IMR-90 (cell line): ENCODE results near the gene NUDT3. TPM values are rescaled to one million over a fixed set of nuclear protein-coding genes. Genes with fewer than 3 reads are reported as not detected.

ENCODE experiments used
- ATAC-seq: fragments of 200-7000 bp; cut with Tn5 transposase; 2 replicates; pipeline ENCODE4 v1.9.1; 2020; ENCODE audit warnings: low read depth, mild to moderate bottlenecking, moderate library complexity
- BruUV-seq: library from RNA; stranded (reverse); fragments of 400-500 nt; replicated peaks from 2 replicates; lab custom pipeline; 2021; lab: Mats Ljungman, UMichigan
- CTCF ChIA-PET: fragments of 300-600 bp; formaldehyde crosslinking; extraction: SDS; loops from one replicate; lab custom pipeline; 2021; ENCODE audit warnings: antibody characterized with exemption; lab: Yijun Ruan, JAX
- POLR2A ChIA-PET: fragments of 300-600 bp; sonication (Branson Sonifier 250); formaldehyde crosslinking; loops from one replicate; lab custom pipeline; 2022; ENCODE audit warnings: antibody characterized with exemption; ENCODE audit not compliant: unreplicated experiment; lab: Charles Lee
- DNase-seq: peaks from one replicate; pipeline ENCODE4 v3.0.0; 2013
- H2AFZ ChIP-seq: replicated peaks from 2 replicates; pipeline ENCODE3; 2013; ENCODE audit warnings: low read length, mild to moderate bottlenecking; ENCODE audit not compliant: poor library complexity
- H2AK5ac ChIP-seq: 2 replicates; pipeline ENCODE4 v1.6.1; 2013; ENCODE audit warnings: low read depth, low read length, inconsistent platforms
- H2AK9ac ChIP-seq: replicated peaks from 2 replicates; pipeline ENCODE3; 2013; ENCODE audit warnings: mild to moderate bottlenecking, low read depth, low read length, moderate library complexity; ENCODE audit not compliant: poor library complexity
- H2BK120ac ChIP-seq: 2 replicates; pipeline ENCODE4 v1.6.1; 2013; ENCODE audit warnings: low read depth, low read length, inconsistent platforms
- H2BK15ac ChIP-seq: 3 replicates; pipeline ENCODE4 v1.6.1; 2013; ENCODE audit warnings: low read depth, low read length, inconsistent platforms
- H2BK20ac ChIP-seq: 2 replicates; pipeline ENCODE4 v1.6.1; 2013; ENCODE audit warnings: low read depth, mild to moderate bottlenecking, inconsistent platforms, low read length, moderate library complexity
- H2BK5ac ChIP-seq: 2 replicates; pipeline ENCODE4 v1.6.1; 2013; ENCODE audit warnings: mild to moderate bottlenecking, low read depth, low read length, inconsistent platforms; ENCODE audit not compliant: poor library complexity, severe bottlenecking
- H3K14ac ChIP-seq: replicated peaks from 2 replicates; pipeline ENCODE4 v1.6.1; 2013; ENCODE audit warnings: low read depth, low read length, inconsistent platforms
- H3K18ac ChIP-seq: 2 replicates; pipeline ENCODE4 v1.6.1; 2013; ENCODE audit warnings: low read depth, low read length, control low read depth
- H3K23ac ChIP-seq: 2 replicates; pipeline ENCODE4 v1.6.1; 2013; ENCODE audit warnings: low read depth, low read length, inconsistent platforms
- H3K27ac ChIP-seq: 2 replicates; pipeline ENCODE4 v1.5.1; 2013; ENCODE audit warnings: mild to moderate bottlenecking, control low read depth, low read length; ENCODE audit not compliant: insufficient read depth
- H3K27me3 ChIP-seq: 2 replicates; pipeline ENCODE4 v1.6.1; 2013; ENCODE audit warnings: low read length; ENCODE audit not compliant: control insufficient read depth, insufficient read depth
- H3K36me3 ChIP-seq: 2 replicates; pipeline ENCODE4 v1.6.1; 2013; ENCODE audit warnings: low read length, mixed read lengths; ENCODE audit not compliant: control insufficient read depth, insufficient read depth
- H3K4ac ChIP-seq: 2 replicates; pipeline ENCODE4 v1.6.1; 2013; ENCODE audit warnings: low read depth, low read length, inconsistent platforms
- H3K4me1 ChIP-seq: 2 replicates; pipeline ENCODE4 v1.6.1; 2013; ENCODE audit warnings: low read length, mixed read lengths; ENCODE audit not compliant: control insufficient read depth, insufficient read depth
- H3K4me2 ChIP-seq: 2 replicates; pipeline ENCODE4 v1.6.1; 2013; ENCODE audit warnings: low read depth, mild to moderate bottlenecking, control low read depth, low read length, moderate library complexity
- H3K4me3 ChIP-seq: 2 replicates; pipeline ENCODE4 v1.5.1; 2013; ENCODE audit warnings: low read depth, mild to moderate bottlenecking, control low read depth, low read length, moderate library complexity; ENCODE audit not compliant: insufficient read depth
- H3K56ac ChIP-seq: 2 replicates; pipeline ENCODE4 v1.6.1; 2013; ENCODE audit warnings: low read length, inconsistent platforms; ENCODE audit not compliant: insufficient read depth; ENCODE audit errors: extremely low read depth
- H3K79me1 ChIP-seq, 2 experiments: 2 replicates each; pipeline ENCODE4 v1.6.1; 2013; ENCODE audit warnings: low read length in 2 of 2, inconsistent platforms in 1 of 2, low read depth in 1 of 2
- H3K9ac ChIP-seq: 2 replicates; pipeline ENCODE4 v1.6.1; 2013; ENCODE audit warnings: low read depth, low read length, control low read depth
- H3K9me1 ChIP-seq: 2 replicates; pipeline ENCODE4 v1.6.1; 2013; ENCODE audit warnings: low read length, inconsistent platforms; ENCODE audit not compliant: insufficient read depth
- H3K9me3 ChIP-seq: 2 replicates; pipeline ENCODE4 v1.6.1; 2013; ENCODE audit warnings: low read length; ENCODE audit not compliant: control insufficient read depth, insufficient read depth
- H4K20me1 ChIP-seq: 2 replicates; pipeline ENCODE4 v1.6.1; 2013; ENCODE audit warnings: low read length, inconsistent platforms; ENCODE audit not compliant: insufficient read depth
- H4K5ac ChIP-seq: 2 replicates; pipeline ENCODE4 v1.6.1; 2013; ENCODE audit warnings: mild to moderate bottlenecking, low read depth, low read length, control low read depth
- H4K8ac ChIP-seq, 2 experiments: 2 replicates each; pipeline ENCODE4 v1.6.1; 2013; ENCODE audit warnings: low read depth in 2 of 2, low read length in 2 of 2, control low read depth in 1 of 2, inconsistent platforms in 1 of 2
- H4K91ac ChIP-seq: 2 replicates; pipeline ENCODE4 v1.6.1; 2013; ENCODE audit warnings: low read depth, low read length, inconsistent platforms; ENCODE audit not compliant: insufficient read depth
- BHLHE40 ChIP-seq: fragments of 150-350 bp; IDR thresholded peaks from 2 replicates; pipeline ENCODE4 v1.6.1; 2016; ENCODE audit warnings: mild to moderate bottlenecking, low read depth, low read length
- CEBPB ChIP-seq: IDR thresholded peaks from 2 replicates; pipeline ENCODE4 v1.6.1; 2012; ENCODE audit warnings: low read depth, low read length, improper control_type of control experiment
- CHD1 ChIP-seq: IDR thresholded peaks from 2 replicates; pipeline ENCODE4 v1.6.1; 2012; ENCODE audit warnings: low read depth, low read length, improper control_type of control experiment
- CTCF ChIP-seq: conservative IDR thresholded peaks from 2 replicates; pipeline ENCODE4 v1.5.1; 2012; ENCODE audit warnings: mild to moderate bottlenecking, low read depth, low read length, improper control_type of control experiment
- FOS ChIP-seq: fragments of 150-350 bp; IDR thresholded peaks from 2 replicates; pipeline ENCODE4 v1.6.1; 2016; ENCODE audit warnings: low read depth, low read length
- MAFK ChIP-seq: IDR thresholded peaks from 2 replicates; pipeline ENCODE4 v1.6.1; 2012; ENCODE audit warnings: low read depth, low read length, improper control_type of control experiment
- MAZ ChIP-seq: IDR thresholded peaks from 2 replicates; pipeline ENCODE4 v1.6.1; 2012; ENCODE audit warnings: low read depth, mild to moderate bottlenecking, low read length, improper control_type of control experiment, moderate library complexity, borderline replicate concordance
- MXI1 ChIP-seq: IDR thresholded peaks from 2 replicates; pipeline ENCODE4 v1.6.1; 2012; ENCODE audit warnings: low read depth, mild to moderate bottlenecking, low read length, moderate library complexity, borderline replicate concordance
- NFE2L2 ChIP-seq: fragments of 150-350 bp; IDR thresholded peaks from 2 replicates; pipeline ENCODE4 v1.6.1; 2016; ENCODE audit warnings: low read depth, mild to moderate bottlenecking, low read length
- POLR2A ChIP-seq: IDR thresholded peaks from 2 replicates; pipeline ENCODE4 v1.6.1; 2012; ENCODE audit warnings: mild to moderate bottlenecking, low read depth, low read length
- RAD21 ChIP-seq: IDR thresholded peaks from 2 replicates; pipeline ENCODE4 v1.6.1; 2012; ENCODE audit warnings: low read length, improper control_type of control experiment
- RCOR1 ChIP-seq: IDR thresholded peaks from 2 replicates; pipeline ENCODE4 v1.6.1; 2012; ENCODE audit warnings: mild to moderate bottlenecking, low read length, improper control_type of control experiment; ENCODE audit not compliant: insufficient replicate concordance
- RFX5 ChIP-seq: IDR thresholded peaks from 2 replicates; pipeline ENCODE4 v1.8.0; 2012; ENCODE audit warnings: low read depth, mild to moderate bottlenecking, low read length, moderate library complexity
- SMC3 ChIP-seq: fragments of 150-350 bp; IDR thresholded peaks from 2 replicates; pipeline ENCODE4 v1.6.1; 2016; ENCODE audit warnings: low read depth, mild to moderate bottlenecking, antibody characterized with exemption, low read length, moderate library complexity
- USF2 ChIP-seq: fragments of 150-350 bp; IDR thresholded peaks from 2 replicates; pipeline ENCODE4 v1.6.1; 2017; ENCODE audit warnings: mild to moderate bottlenecking, antibody characterized with exemption, low read length, low read depth
- WGBS, 2 experiments: methylation state at CpG; one replicate each; pipeline versions ENCODE4 v1.1.5 to v1.1.7; 2013; ENCODE audit warnings: missing lambda C conversion rate in 2 of 2; ENCODE audit not compliant: insufficient read length in 1 of 2; ENCODE audit errors: extremely low coverage in 2 of 2; 5-methylcytosine and 5-hydroxymethylcytosine counted together
- dilution Hi-C: fragments of 300-500 bp; cut with HindIII; formaldehyde crosslinking; loops from one replicate; pipeline ENCODE4 v1.14.3; 2018; ENCODE audit warnings: low sequenced_read_pairs; ENCODE audit not compliant: unreplicated experiment
- in situ Hi-C: fragments of 300-500 bp; cut with MboI; formaldehyde crosslinking; loops from 3 replicates; pipeline ENCODE4 v1.14.3; 2019; ENCODE audit warnings: low sequenced_read_pairs, inconsistent platforms, mixed read lengths
- intact Hi-C: fragments of 100-400 bp; cut with micrococcal nuclease; formaldehyde crosslinking; loops from 2 replicates; pipeline ENCODE4 v1.10.0; 2022
- polyA plus RNA-seq, 3 experiments: library from polyadenylated mRNA; depleted of rRNA; stranded (reverse); fragments of >200 nt; gene quantifications; 2 replicates each; pipeline ENCODE4 v1.2.3, GENCODE V29; 2012; ENCODE audit warnings: low replicate concordance in 1 of 3
- total RNA-seq: library from RNA; depleted of rRNA; stranded (reverse); fragments of >200 nt; gene quantifications from 2 replicates; pipeline ENCODE4 v1.2.3, GENCODE V29; 2012
- TF ChIP-seq, protein P1 (sequence below): fragments of 150-350 bp; IDR thresholded peaks from 2 replicates; pipeline ENCODE4 v1.6.1; 2016; ENCODE audit warnings: low read depth, mild to moderate bottlenecking, low read length, moderate library complexity, borderline replicate concordance

The NUDT3 gene
- total and polyA plus RNA-seq, 2 of the 4 experiments (the other 2 are of a cell fraction), result 10.1 to 17.2 TPM

- Histone ChIP-seq H4K20me1 (peaks cover 48% of the 10 kb centered on the region), H3K23ac (no peak overlapping the region), H3K4ac (no peak overlapping the region), H3K36me3 (peaks cover 48% of the 10 kb centered on the region), H3K4me1 (no peaks in the 10 kb centered on the region), H3K18ac (no peak overlapping the region), H3K79me1 (peaks cover 28 to 49% of the 10 kb centered on the region in 2 experiments), H3K27me3 (no peaks in the 10 kb centered on the region), H2BK15ac (no peak overlapping the region), H3K9me3 (no peaks in the 10 kb centered on the region), H2BK120ac (no peak overlapping the region), H2BK5ac (no peak overlapping the region), H3K14ac (no peak overlapping the region), H4K8ac (no peak overlapping the region), H4K5ac (no peak overlapping the region), H2BK20ac (no peak overlapping the region), H4K91ac (no peak overlapping the region), H3K27ac (no peak overlapping the region), H3K56ac (no peak overlapping the region), H2AK5ac (no peak overlapping the region), H3K9ac (no peak overlapping the region), H2AK9ac (no peak overlapping the region), H3K4me3 (no peak overlapping the region), H2AFZ (no peak overlapping the region), H3K9me1 (peaks cover 10% of the 10 kb centered on the region), H3K4me2 (no peak overlapping the region)
- 83% methylated on average over 4 of the region's 7 CpGs; no CpG with 5 or more reads in 1 of the 2 experiments for WGBS, 2 experiments
- in situ Hi-C loops, result no loop called here
- no TSS peak for BruUV-seq
- intact Hi-C loops, result loop anchor here (5.0 kb wide), 1 partner anchor 190 kb away; no protein-coding TSS in a partner anchor
- CTCF ChIA-PET, result interaction anchor here (2.2 kb wide), 1 partner anchor 192 kb away, joined by 8 read pairs; no protein-coding TSS in a partner anchor
- POLR2A ChIA-PET, result interaction anchor here (0.6 to 1.3 kb wide), 3 partner anchors 9 to 168 kb away, joined by 3 to 8 read pairs (median 3); partner anchors contain the start of genes RPS10 and SMIM29
- ATAC-seq (no peak), DNase-seq (no peak)
- TF ChIP-seq MAZ (no peak), POLR2A (no peak), CEBPB (no peak), BHLHE40 (no peak), FOS (no peak), CTCF (no peak), NFE2L2 (no peak), MAFK (no peak), SMC3 (no peak), RCOR1 (no peak), USF2 (no peak), RAD21 (no peak), RFX5 (no peak), MXI1 (no peak), CHD1 (no peak)
- TF ChIP-seq, protein P1, sequence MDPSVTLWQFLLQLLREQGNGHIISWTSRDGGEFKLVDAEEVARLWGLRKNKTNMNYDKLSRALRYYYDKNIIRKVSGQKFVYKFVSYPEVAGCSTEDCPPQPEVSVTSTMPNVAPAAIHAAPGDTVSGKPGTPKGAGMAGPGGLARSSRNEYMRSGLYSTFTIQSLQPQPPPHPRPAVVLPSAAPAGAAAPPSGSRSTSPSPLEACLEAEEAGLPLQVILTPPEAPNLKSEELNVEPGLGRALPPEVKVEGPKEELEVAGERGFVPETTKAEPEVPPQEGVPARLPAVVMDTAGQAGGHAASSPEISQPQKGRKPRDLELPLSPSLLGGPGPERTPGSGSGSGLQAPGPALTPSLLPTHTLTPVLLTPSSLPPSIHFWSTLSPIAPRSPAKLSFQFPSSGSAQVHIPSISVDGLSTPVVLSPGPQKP, result no peak
- dilution Hi-C loops, result no loop called here
These were observed 24.5 kb upstream of the NUDT3 start for GRCh38 chr6:34416877-34417371.
